SK-N-MC (cell line): ENCODE data around the gene PHF3.
A peak's percentile ranks its signal among the peaks of the same experiment; 100 is the strongest.

Source experiments
- EZH2 ChIP-seq: fragments of 200-600 bp; sonication (generic); IDR thresholded peaks from one replicate; pipeline ENCODE4 v1.6.1; 2017; ENCODE audit warnings: antibody characterized with exemption
- FOXP2 ChIP-seq: optimal IDR thresholded peaks from 2 replicates; pipeline ENCODE3; 2011; ENCODE audit warnings: mild to moderate bottlenecking, moderate library complexity; ENCODE audit not compliant: insufficient read depth; ENCODE audit errors: extremely low read length, control extremely low read depth
- POLR2AphosphoS5 ChIP-seq: IDR thresholded peaks from 2 replicates; pipeline ENCODE4 v1.6.1; 2012; ENCODE audit warnings: mild to moderate bottlenecking, low read depth, low read length, borderline replicate concordance

DNA sequence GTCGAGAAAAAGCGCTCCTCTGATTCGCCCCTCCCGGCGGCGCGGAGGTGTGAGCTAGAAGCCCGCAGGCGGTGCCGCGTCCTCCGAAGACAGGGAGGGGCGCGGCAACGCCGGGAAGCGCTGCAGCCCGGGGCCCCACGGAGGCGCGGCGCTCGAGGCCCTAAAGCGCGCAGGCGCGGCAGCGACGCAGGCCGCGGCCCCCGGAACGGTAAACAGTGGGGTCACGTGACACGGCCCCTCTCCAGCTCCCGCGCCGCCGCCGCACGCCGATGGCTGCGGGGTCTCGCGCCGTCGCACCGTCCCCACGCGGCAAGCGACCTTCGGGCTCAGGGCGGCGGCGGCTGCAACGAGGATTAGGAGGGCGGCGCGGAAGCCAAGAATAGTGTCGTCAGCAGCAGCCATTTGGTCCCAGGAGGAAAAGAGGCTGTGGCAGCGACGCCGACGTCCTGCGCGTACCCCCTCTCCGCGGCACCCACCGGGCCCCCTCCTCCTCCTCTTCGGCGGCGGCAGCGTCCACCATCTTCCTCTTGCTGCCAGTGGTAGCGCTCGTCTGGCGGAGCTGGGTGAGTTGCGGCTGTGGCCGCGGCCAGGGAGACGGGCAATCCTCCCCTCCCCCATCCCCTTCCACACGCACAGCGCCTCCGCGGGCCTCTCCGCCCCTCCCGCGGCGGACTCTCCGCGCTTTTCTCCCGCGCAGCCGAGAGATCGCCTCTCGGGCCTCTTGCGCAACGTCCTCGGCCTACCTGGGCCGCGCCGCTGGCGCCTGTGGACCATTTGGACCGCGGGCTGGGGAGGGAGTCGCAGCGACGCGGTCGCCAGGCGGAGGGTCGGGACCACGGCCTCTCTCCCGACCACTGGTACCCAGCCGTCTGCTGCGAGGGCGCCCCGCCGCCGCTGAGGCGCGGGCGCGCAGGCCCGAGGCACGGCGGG, at the start of gene PHF3:
- TF ChIP-seq EZH2 (no peak), POLR2AphosphoS5 (peak; percentile 84), FOXP2 (peak; percentile 43)
